GM18858 (cell line): ENCODE measurements around the gene ARMC5.

Experiments
- ATAC-seq: cut with Tn5 transposase; IDR thresholded peaks from one replicate; pipeline ENCODE4 v1.9.1; 2021; ENCODE audit not compliant: unreplicated experiment

The ARMC5 gene

GRCh38 chr16:31461201-31461920, 2.1 kb downstream of the ARMC5 start:
- no peak for ATAC-seq

- ATAC-seq: no peak
Observed at GRCh38 chr16:31461921-31462804, 2.9 kb downstream of the ARMC5 start.

- no peak for ATAC-seq
Observed at GRCh38 chr16:31464348-31464769, 5.1 kb downstream of the ARMC5 start.

GRCh38 chr16:31464781-31465260, 5.5 kb downstream of the ARMC5 start:
- ATAC-seq: no peak

- no peak for ATAC-seq
Observed at GRCh38 chr16:31465788-31466370, 6.6 kb downstream of the ARMC5 start.

- ATAC-seq: no peak
Observed at GRCh38 chr16:31466381-31466841, 7.1 kb downstream of the ARMC5 start.

GRCh38 chr16:31467151-31467773, 8.0 kb downstream of the ARMC5 start:
- no peak for ATAC-seq

- no peak for ATAC-seq
Observed at GRCh38 chr16:31467858-31468257, 8.6 kb downstream of the ARMC5 start.

- no peak for ATAC-seq
Observed at GRCh38 chr16:31470615-31471014, 11.3 kb downstream of the ARMC5 start.

- ATAC-seq: no peak
Observed at GRCh38 chr16:31471241-31471874, 12.1 kb downstream of the ARMC5 start.

GRCh38 chr16:31471875-31472708, 12.8 kb downstream of the ARMC5 start, which contains the start of gene TGFB1I1:
Gene TGFB1I1 (plus strand): TSS chr16:31472152. CDS start chr16:31472189, 37 bp downstream.
- no peak for ATAC-seq

GRCh38 chr16:31472709-31473203, 13.5 kb downstream of the ARMC5 start:
- ATAC-seq: no peak

GRCh38 chr16:31473264-31473984, 14.1 kb downstream of the ARMC5 start:
- no peak for ATAC-seq

- no peak for ATAC-seq
Observed at GRCh38 chr16:31474173-31474714, 14.9 kb downstream of the ARMC5 start.

GRCh38 chr16:31474773-31475738, 15.8 kb downstream of the ARMC5 start:
- no peak for ATAC-seq

GRCh38 chr16:31475946-31476302, 16.6 kb downstream of the ARMC5 start:
- ATAC-seq: no peak
